HG02938 (cell line): ENCODE measurements around the gene ABHD10.

Experiments
- ATAC-seq: cut with Tn5 transposase; IDR thresholded peaks from one replicate; pipeline ENCODE4 v1.9.1; 2021; ENCODE audit warnings: mild to moderate bottlenecking, moderate library complexity; ENCODE audit not compliant: unreplicated experiment

ABHD10 gene

GRCh38 chr3:112000367-112000771, 21.5 kb downstream of the ABHD10 start:
- no peak for ATAC-seq

- no peak for ATAC-seq
These were observed 22.1 kb downstream of the ABHD10 start for GRCh38 chr3:112000966-112001365.

DNA sequence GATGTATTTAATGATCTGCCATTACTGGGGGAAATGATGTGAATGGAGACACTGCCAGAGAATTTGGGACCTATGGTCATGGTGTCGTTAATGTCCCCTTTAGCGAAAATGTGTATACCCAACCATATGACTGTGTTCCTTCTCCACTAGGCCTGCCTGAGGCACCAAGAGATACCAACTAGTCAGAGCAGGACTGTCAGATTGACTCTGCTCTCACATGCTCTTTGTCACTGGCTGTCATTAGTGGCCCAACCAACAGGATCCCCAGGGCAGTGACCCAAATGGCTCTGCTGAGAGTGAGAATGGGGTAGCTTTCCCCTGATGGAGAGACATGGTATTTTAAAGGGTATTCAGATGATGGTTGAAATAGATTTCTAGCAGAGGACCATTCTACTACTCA, 22.7 kb downstream of the ABHD10 start:
- ATAC-seq = no peak

DNA sequence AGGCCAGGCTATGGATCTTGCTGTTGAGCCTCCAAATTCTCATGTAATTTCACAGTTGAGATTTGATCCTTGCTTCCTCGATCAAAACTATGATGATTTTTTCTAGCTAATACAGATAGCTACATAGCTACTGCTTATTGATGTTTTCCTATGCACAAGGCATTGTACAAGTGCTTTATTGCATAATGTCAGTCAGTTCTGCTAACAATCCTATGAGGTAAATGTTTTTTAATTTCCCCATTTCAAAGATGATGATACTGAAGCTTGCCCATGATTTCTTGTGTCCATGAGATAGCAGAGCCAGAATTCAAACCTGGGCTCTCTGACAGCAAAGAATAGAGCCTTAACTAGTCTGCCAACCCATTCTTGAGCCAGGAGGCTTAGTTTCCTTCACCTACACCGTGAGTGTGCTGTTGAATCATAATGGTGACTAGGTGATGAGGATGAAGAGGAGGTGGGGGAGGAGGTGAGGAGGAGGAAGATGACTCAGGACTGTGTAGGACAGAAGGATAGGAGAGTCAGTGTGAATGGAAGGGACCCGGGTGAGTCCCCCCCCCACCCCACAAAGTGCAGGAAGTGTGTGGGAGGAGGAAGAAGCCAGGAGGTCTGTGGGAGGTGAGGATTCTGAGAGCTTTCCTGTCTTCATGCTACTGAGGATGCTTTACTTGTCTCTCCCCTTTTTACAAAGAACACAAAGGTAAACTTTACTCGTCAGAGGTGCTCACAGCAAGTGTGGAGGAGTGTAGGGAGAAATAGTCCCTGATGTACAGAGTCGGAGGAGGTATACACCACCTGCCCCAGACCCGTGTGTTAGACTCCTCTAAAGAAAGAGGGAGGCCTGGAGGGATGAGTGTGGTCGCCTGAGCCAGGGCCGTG, 23.5 kb downstream of the ABHD10 start:
- no peak for ATAC-seq

- ATAC-seq = no peak
These were observed 24.7 kb downstream of the ABHD10 start for GRCh38 chr3:112003321-112004080.

DNA sequence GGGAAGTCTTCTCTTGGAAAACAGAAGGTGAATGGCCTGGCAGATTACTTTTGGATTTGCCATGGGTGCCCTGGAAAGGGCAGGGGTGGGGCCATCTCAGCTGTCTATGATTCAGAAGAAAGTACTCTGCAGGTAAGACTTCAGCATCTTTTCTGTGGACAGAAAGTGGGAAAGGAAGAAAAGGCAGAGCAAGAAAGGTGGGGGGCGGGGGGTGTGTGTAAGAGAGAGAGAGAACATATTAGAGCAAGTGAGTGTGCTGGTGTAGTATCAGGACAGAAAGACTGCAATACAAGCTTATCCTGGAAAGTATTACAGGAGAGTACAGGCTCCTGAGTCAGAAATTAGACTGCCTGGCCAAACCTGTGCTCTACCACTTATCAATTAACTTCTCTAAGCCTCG, 25.4 kb downstream of the ABHD10 start:
- no peak for ATAC-seq

DNA sequence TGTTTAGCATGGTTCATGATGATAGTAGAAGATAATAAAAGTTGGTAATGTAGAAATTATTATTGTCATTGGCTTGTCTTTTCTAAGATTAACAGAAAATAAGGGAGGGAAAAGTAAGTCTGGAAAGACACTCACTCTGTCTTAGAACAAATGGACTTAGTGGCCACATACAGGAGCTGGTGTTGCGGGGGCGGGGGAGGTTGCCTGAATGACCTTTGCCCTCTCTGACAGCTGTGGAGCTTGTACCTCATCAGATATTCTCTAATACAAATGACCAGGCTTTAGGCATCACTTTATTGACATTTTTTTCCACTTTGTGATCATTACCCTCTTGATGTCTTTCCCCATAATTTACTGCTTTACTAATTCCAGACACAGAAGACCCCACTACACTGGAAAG, 25.8 kb downstream of the ABHD10 start:
- no peak for ATAC-seq

- ATAC-seq = no peak
These were observed 26.4 kb downstream of the ABHD10 start for GRCh38 chr3:112005091-112005672.

- no peak for ATAC-seq
These were observed 28.8 kb downstream of the ABHD10 start for GRCh38 chr3:112007633-112008032.

GRCh38 chr3:112009670-112010069, 30.8 kb downstream of the ABHD10 start:
- ATAC-seq = no peak

DNA sequence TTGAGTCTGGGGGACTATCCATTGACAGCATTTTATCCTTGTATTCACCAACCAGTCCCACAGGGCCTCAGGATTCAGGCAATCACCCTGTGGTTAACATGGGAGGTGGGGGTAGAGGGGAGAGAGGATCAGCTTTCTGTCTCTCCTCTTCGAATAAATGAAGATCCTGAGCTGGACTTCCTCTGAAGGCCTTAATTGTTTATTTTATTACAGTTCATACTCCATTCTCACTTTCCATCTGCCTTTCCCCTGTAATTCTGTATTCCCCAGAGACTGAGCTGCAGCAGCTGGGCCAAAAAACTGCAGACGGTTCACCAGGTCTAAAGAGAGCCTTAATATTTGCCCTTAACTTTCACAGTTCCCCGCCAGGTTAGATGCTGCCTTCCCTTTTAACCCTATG, 31.8 kb downstream of the ABHD10 start:
- no peak for ATAC-seq

DNA sequence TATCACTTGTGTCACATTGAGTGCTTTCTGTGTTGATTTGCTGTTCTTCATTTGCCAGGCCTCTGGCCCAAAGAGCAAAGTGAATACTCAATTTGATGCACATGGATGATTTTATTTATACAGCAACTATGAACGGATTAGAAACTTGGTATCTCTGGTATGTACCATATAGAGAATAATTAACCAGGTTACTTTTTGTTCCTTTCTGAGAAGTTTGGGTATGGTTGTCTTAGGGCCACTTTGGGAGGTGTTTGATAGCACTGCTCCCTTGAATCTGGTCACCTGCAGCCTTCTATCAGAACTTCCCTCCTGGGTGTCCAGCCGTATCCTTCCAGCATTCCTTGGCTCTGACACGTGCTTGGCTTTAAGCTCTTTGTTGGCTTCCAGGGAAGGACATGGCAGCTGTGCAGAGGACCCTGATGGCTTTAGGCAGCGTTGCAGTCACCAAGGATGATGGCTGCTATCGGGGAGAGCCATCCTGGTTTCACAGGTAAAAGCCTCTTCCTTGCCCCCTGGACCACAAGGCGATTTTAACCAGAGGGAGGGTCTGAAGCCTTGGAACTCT, 32.6 kb downstream of the ABHD10 start:
- no peak for ATAC-seq

DNA sequence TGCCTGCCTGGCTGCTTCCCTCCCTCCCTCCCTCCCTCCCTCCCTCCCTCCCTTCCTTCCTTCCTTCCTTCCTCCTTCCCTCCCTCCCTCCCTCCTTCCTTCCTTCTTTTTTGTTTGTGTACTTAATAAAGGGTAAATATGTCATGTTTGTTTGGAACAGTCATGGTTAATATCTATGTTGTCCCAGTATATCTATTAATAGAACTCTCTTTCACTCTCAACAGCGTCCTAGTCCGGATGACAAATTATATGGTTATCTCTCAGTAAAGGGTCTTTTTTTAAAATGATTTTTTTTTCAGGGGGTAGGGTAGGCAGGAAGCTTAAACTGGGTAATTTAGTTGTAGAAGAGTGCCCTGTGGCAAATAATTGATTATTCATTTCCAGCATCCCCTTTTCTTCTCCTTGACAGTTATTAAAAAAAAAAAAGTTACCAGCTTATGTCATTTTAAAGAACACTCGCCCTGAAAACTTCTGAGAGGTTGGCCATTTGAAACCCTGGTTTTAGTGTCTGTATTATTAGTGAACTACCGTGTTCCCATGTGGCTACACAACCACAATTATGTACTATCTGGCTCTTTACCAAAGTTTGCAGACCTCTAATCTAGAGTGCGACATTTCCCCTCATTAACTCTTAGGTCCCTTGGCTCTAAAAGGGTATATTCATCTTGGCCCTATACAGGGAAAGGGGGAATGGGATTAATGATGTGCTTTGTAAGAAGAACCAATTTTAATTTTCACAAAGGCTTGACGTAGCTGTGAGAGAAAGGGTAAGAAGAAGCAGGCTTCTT, 33.6 kb downstream of the ABHD10 start:
- ATAC-seq = no peak

DNA sequence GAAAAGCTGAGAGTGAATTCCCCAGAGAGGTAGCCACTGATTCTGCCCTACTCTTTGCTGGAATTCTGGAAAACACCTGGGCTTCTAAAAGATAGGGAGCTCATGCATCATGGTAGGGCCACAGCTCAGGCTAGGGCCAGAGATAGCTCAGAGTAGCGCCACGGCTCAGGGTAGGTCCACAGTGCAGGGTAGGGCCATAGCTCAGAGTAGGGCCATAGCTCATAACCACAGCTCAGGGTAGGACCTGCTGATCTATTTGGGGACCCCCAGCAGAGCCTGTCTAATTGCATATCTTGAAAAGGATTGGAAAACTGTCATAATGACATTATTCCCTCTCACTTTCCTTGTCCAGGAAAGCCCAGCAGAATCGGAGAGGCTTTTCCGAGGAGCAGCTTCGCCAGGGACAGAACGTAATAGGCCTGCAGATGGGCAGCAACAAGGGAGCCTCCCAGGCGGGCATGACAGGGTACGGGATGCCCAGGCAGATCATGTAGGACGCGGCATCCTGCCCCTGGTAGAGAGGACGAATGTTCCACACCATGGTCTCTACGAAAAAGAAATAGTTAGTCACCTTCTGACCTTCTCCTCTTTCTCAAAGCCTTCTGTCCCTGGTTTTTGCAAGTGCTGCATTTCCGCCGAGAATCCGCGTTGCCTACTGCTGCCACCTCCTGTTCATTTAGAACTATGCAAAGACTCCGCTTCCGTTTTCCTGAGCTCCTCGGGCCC, 34.4 kb downstream of the ABHD10 start:
- ATAC-seq = peak; percentile 81

DNA sequence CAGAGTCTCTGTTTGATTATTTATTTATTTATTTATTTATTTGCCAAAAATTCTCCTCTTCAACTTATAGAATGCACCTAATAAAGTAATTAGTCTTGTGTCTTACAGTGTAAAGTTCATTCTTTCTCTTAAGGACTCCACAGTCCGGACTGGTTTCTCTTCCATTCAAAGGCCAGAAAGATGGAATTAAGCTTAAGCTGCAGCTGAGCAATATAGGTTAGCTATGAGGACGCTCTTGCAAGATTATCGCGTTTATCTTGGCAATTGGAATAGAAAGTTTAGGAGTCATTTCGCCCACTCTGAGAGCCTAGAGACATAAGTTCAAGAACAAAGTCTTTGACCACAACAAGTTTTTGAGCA, 34.9 kb downstream of the ABHD10 start:
- no peak for ATAC-seq

GRCh38 chr3:112017091-112017490, 38.3 kb downstream of the ABHD10 start:
- ATAC-seq = no peak

DNA sequence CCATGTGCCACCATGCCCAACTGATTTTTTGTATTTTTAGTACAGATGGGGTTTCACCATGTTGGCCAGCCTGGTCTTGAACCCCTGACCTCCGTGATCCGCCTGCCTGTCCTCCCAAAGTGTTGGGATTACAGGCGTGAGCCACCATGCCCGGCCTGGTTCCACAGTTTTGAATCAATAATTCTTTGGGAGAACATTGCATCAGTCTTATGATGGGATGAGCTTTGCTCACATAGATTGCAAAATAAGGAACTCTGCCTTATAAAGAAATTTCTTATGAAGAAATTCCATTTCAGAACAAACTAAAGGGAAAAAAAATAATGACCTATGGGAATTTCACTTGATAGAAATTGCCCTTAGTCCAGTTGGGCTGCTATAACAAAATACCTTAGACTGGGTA, 39.9 kb downstream of the ABHD10 start:
- ATAC-seq = no peak

DNA sequence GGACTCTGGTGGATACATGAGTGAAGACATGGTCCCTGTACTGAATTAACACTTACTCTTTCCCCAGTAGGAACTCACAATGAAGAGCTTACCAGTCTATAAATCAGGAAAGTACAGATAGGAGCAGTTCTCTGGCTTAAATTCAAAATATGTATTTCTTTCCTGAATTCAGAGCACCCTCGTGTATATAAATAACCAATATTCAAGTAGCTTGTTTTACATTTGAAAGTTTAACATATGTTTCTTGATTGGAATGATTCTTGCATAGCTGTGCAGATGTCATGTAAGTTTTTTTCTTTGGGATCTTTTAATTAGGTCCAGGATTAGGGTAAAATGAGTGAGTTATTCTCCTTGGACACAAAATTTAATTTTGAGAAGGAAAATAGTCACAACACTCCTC, 40.9 kb downstream of the ABHD10 start:
- no peak for ATAC-seq

GRCh38 chr3:112020674-112021085, 41.9 kb downstream of the ABHD10 start:
- no peak for ATAC-seq

DNA sequence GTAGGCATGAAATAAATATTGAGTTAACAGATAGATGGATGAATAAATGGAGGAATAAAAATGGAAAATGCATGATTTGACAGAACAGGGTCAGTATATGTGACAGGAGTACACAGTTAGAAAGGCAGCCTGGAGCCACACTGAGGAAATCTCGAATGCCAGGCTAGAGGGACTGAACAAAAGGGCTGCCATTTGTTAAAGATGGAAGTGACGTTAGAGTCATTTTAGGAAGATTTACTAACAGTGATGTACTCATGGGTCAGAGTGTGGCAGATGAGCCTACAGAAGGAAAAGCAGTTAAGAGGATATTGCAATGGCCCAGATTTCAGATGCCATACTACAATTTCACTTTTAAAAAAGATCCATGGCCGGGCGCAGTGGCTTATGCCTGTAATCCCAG, 48.3 kb downstream of the ABHD10 start:
- no peak for ATAC-seq
